ENCODE results near the gene GRHL3. TPM values are rescaled to one million over a fixed set of nuclear protein-coding genes. Genes with fewer than 3 reads are reported as not detected.

The GRHL3 gene
- total RNA-seq, 4 donors from 2014 or later: 77.6 to 179 (median 115) TPM

GRCh38 chr1:24331961-24332673 is 13.0 kb downstream of the GRHL3 start:
- WGBS, 2 donors: 87 to 94% methylated on average over 6 to 7 of the region's 7 CpGs
- Histone ChIP-seq H3K9me3 (no peaks in the 10 kb centered on the region), H3K27me3 (no peaks in the 10 kb centered on the region), H3K27ac (no peak overlapping the region), H3K4me3 (no peak overlapping the region), H3K36me3 (peaks cover 0 to 95% (median 0%) of the 10 kb centered on the region in 3 donors), H3K4me1 (peaks cover 0 to 18% (median 0%) of the 10 kb centered on the region in 3 donors)
- TF ChIP-seq CTCF (IDR thresholded peaks at IDR 0.05) (no peak), POLR2A (IDR thresholded peaks at IDR 0.05) (no peak)
- no peak for DNase-seq
- intact Hi-C loops (cut with DNase I): no loop called here

- Histone ChIP-seq H3K27ac (no peak overlapping the region), H3K36me3 (peaks cover 0 to 100% (median 0%) of the 10 kb centered on the region in 3 donors)
- WGBS, 2 donors: 45 to 62% methylated on average over 5 of the region's 5 CpGs
These were observed 16.9 kb downstream of the GRHL3 start for GRCh38 chr1:24336075-24336474.

GRCh38 chr1:24337455-24337854 is 18.3 kb downstream of the GRHL3 start:
- H3K9me3 ChIP-seq: no peaks in the 10 kb centered on the region
- 78% methylated on average over 1 of the region's 4 CpGs; no CpG with 5 or more reads in 1 of the 2 donors for WGBS, 2 donors
- no peak overlapping the region for H3K27ac ChIP-seq
- H3K36me3 ChIP-seq: peaks cover 0 to 100% (median 2%) of the 10 kb centered on the region in 3 donors
- intact Hi-C loops (cut with DNase I): no loop called here
- peaks cover 0 to 28% (median 0%) of the 10 kb centered on the region in 3 donors for H3K4me1 ChIP-seq
- no peak overlapping the region for H3K4me3 ChIP-seq
- H3K27me3 ChIP-seq: no peaks in the 10 kb centered on the region
- no peak for DNase-seq
- TF ChIP-seq CTCF (IDR thresholded peaks at IDR 0.05) (no peak), POLR2A (IDR thresholded peaks at IDR 0.05) (no peak)

More at GRCh38 chr1:24336075-24336474, 16.9 kb downstream of the GRHL3 start:
- Histone ChIP-seq H3K9me3 (no peaks in the 10 kb centered on the region), H3K4me3 (no peak overlapping the region), H3K27me3 (no peaks in the 10 kb centered on the region), H3K4me1 (peaks cover 0 to 28% (median 0%) of the 10 kb centered on the region in 3 donors)
- intact Hi-C loops (cut with DNase I): no loop called here
- DNase-seq: no peak
- TF ChIP-seq POLR2A (IDR thresholded peaks at IDR 0.05): no peak
- TF ChIP-seq CTCF (IDR thresholded peaks at IDR 0.05): no peak

- Histone ChIP-seq H3K9me3 (no peaks in the 10 kb centered on the region), H3K36me3 (peaks cover 0 to 100% (median 10%) of the 10 kb centered on the region in 3 donors), H3K4me3 (no peak overlapping the region), H3K27me3 (no peaks in the 10 kb centered on the region), H3K27ac (no peak overlapping the region), H3K4me1 (peaks cover 0 to 28% (median 0%) of the 10 kb centered on the region in 3 donors)
- DNase-seq: no peak
- 100% methylated on average over 1 to 4 of the region's 5 CpGs for WGBS, 2 donors
- intact Hi-C loops (cut with DNase I): no loop called here
- TF ChIP-seq POLR2A (IDR thresholded peaks at IDR 0.05): no peak
- no peak for TF ChIP-seq CTCF (IDR thresholded peaks at IDR 0.05)
These were observed 19.3 kb downstream of the GRHL3 start for GRCh38 chr1:24338447-24338846.

- 78% methylated on average over 7 to 8 of the region's 8 CpGs for WGBS, 2 donors
These were observed 20.8 kb downstream of the GRHL3 start for GRCh38 chr1:24339996-24340395.

More at GRCh38 chr1:24339996-24340395, 20.8 kb downstream of the GRHL3 start:
- TF ChIP-seq CTCF (IDR thresholded peaks at IDR 0.05) (no peak), POLR2A (IDR thresholded peaks at IDR 0.05) (no peak)
- Histone ChIP-seq H3K4me1 (peaks cover 0 to 23% (median 0%) of the 10 kb centered on the region in 3 donors), H3K9me3 (no peaks in the 10 kb centered on the region), H3K27me3 (no peaks in the 10 kb centered on the region), H3K27ac (peak overlapping the region in 1 of 4 donors; percentile 13), H3K36me3 (peaks cover 0 to 100% (median 10%) of the 10 kb centered on the region in 3 donors), H3K4me3 (no peak overlapping the region)
- DNase-seq: no peak
- intact Hi-C loops (cut with DNase I): no loop called here
